Body of pancreas (tissue), 4 donors: ENCODE results near the gene CFDP1.
A peak's percentile ranks its signal among the peaks of the same experiment; 100 is the strongest.

ENCODE experiments used
- CTCF ChIP-seq, 7 experiments: fragments of 450-650 bp in 4 of 7; fragments of 200-600 bp in 3 of 7; sonication (generic) in 3 of 7; IDR thresholded peaks; one replicate each; pipeline ENCODE4 v1.5.1; 2016 to 2019; ENCODE audit warnings: antibody characterized with exemption in 7 of 7
- POLR2A ChIP-seq, 3 donors: fragments of 450-650 bp; IDR thresholded peaks; one replicate each; pipeline ENCODE4 v1.6.1; 2016; ENCODE audit warnings: antibody characterized with exemption in 3 of 3, mild to moderate bottlenecking in 2 of 3

- TF ChIP-seq CTCF (IDR thresholded peaks at IDR 0.05), result peak in 1 of 7 experiments; percentile 0
- peak; percentile 33 to 48 (median 33) for TF ChIP-seq POLR2A (IDR thresholded peaks at IDR 0.05)
These were observed 167.2 kb downstream of the CFDP1 start for GRCh38 chr16:75265911-75266701.
